NCI-H2227 (cell line): ENCODE measurements around the gene RNASE8.
A peak's percentile ranks its signal among the peaks of the same experiment; 100 is the strongest.

Source experiments
- DNase-seq: peaks from one replicate; lab custom pipeline; 2025; ENCODE audit not compliant: unreplicated experiment; lab: John Stamatoyannopoulos, UW

The RNASE8 gene

GRCh38 chr14:21090194-21090939 lies 32.7 kb downstream of the RNASE8 start:
- peak; percentile 20 for DNase-seq

- no peak for DNase-seq
Observed at GRCh38 chr14:21090940-21091663, 33.5 kb downstream of the RNASE8 start.

GRCh38 chr14:21091821-21092272 lies 34.2 kb downstream of the RNASE8 start:
- no peak for DNase-seq

- DNase-seq: peak; percentile 11
Observed at GRCh38 chr14:21092273-21093011, 34.8 kb downstream of the RNASE8 start.

GRCh38 chr14:21093018-21093417 lies 35.4 kb downstream of the RNASE8 start:
- DNase-seq: no peak

- DNase-seq: peak; percentile 88
Observed at GRCh38 chr14:21093769-21094681, 36.4 kb downstream of the RNASE8 start.

GRCh38 chr14:21095430-21096205 lies 38.0 kb downstream of the RNASE8 start:
- no peak for DNase-seq

GRCh38 chr14:21096438-21096837 lies 38.8 kb downstream of the RNASE8 start:
- no peak for DNase-seq

- DNase-seq: peak; percentile 35
Observed at GRCh38 chr14:21096978-21097635, 39.5 kb downstream of the RNASE8 start.

- DNase-seq: peak; percentile 46
Observed at GRCh38 chr14:21097636-21098075, 40.0 kb downstream of the RNASE8 start.

- DNase-seq: peak; percentile 73
Observed at GRCh38 chr14:21098076-21098891, 40.7 kb downstream of the RNASE8 start, which contains the start of gene ZNF219. ZNF219 (minus strand) TSS chr14:21098655; CDS start chr14:21093591, 5,064 bp downstream.

- no peak for DNase-seq
Observed at GRCh38 chr14:21098892-21099595, 41.4 kb downstream of the RNASE8 start.

GRCh38 chr14:21099596-21099985 lies 42.0 kb downstream of the RNASE8 start:
- no peak for DNase-seq

GRCh38 chr14:21100931-21101330 lies 43.3 kb downstream of the RNASE8 start, which contains the start of gene TMEM253:
TMEM253 (plus strand) TSS chr14:21101066; CDS start chr14:21101344, 278 bp downstream.
- DNase-seq: no peak

- no peak for DNase-seq
Observed at GRCh38 chr14:21101802-21102413, 44.3 kb downstream of the RNASE8 start.

- DNase-seq: peak; percentile 75
Observed at GRCh38 chr14:21102521-21103410, 45.1 kb downstream of the RNASE8 start.
